GM10248 (cell line): ENCODE measurements around the gene NRG2.
A peak's percentile ranks its signal among the peaks of the same experiment; 100 is the strongest.

Source experiments
- CTCF ChIA-PET: fragments of 300-600 bp; sonication (Branson Sonifier 250); formaldehyde crosslinking; extraction: SDS; loops from one replicate; lab custom pipeline; 2021; ENCODE audit warnings: antibody characterized with exemption; lab: Yijun Ruan, JAX
- POLR2A ChIA-PET: fragments of 350-650 bp; sonication (Branson Sonifier 250); formaldehyde crosslinking; extraction: SDS; loops from one replicate; lab custom pipeline; 2020; ENCODE audit warnings: antibody characterized with exemption; lab: Yijun Ruan, JAX
- DNase-seq: peaks from one replicate; pipeline ENCODE4 v3.0.0; 2012; ENCODE audit errors: extremely low spot score
- TF ChIP-seq, protein P1 (sequence below): IDR thresholded peaks from 2 replicates; pipeline ENCODE4 v1.5.1; 2012; ENCODE audit warnings: mild to moderate bottlenecking, low read depth; ENCODE audit errors: extremely low read depth, missing control alignments, control extremely low read depth

NRG2 gene

DNA sequence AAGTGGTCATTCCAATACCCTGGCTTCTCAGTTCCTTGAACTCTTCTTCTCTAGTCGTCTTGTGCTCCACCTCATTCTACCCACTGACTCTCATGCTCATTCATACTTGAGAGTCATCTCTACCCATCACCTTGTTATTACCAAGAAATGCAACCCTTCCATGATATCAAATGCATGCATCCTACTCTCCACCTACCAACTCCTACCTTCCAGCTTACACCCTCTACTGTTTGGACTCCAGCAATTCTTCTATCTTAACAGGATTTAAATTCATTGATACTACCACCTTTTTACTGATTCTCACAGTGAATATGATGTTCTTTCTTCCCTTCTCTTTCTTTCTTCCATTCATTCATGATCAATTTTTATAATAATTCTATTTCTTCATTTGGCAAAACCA is 30.7 kb downstream of the NRG2 start:
- CTCF ChIA-PET = interaction anchor here (1.1 kb wide), 2 partner anchors 13 to 46 kb away, joined by 3 to 5 read pairs; no protein-coding TSS in a partner anchor

DNA sequence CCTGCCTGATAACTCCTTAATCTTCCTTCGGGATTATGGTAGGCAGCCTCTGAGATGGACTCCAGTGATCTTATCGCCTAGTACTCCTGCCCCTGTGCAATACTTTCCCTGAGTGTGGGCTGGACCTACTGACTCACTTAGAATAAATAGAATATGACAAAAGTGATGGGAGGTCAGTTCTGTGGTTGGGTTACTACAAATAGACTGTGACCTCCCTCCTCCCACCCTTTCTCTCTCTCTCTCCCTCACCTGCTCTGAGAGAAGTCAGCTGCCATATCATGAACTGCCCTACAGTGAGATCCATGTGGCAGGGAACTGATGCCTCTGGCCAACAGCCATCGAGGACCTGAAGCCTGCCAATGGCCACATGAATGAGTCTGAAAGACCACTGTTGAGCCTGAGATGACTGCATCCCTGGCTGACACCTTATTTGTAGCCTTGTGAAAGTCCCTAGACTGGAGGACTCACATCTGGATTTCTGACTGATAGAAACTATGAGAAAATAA is 31.7 kb downstream of the NRG2 start:
- peak; percentile 41 for DNase-seq
- CTCF ChIA-PET = interaction anchor here (1.1 to 2.4 kb wide), 2 partner anchors 14 to 32 kb away, joined by 5 to 9 read pairs; partner anchors contain the start of gene NRG2
- TF ChIP-seq, protein P1, sequence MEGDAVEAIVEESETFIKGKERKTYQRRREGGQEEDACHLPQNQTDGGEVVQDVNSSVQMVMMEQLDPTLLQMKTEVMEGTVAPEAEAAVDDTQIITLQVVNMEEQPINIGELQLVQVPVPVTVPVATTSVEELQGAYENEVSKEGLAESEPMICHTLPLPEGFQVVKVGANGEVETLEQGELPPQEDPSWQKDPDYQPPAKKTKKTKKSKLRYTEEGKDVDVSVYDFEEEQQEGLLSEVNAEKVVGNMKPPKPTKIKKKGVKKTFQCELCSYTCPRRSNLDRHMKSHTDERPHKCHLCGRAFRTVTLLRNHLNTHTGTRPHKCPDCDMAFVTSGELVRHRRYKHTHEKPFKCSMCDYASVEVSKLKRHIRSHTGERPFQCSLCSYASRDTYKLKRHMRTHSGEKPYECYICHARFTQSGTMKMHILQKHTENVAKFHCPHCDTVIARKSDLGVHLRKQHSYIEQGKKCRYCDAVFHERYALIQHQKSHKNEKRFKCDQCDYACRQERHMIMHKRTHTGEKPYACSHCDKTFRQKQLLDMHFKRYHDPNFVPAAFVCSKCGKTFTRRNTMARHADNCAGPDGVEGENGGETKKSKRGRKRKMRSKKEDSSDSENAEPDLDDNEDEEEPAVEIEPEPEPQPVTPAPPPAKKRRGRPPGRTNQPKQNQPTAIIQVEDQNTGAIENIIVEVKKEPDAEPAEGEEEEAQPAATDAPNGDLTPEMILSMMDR = no peak
- POLR2A ChIA-PET = interaction anchor here (0.6 kb wide), 1 partner anchor 15 kb away, joined by 4 read pairs; no protein-coding TSS in a partner anchor

More for the DNA sequence above, 30.7 kb downstream of the NRG2 start:
- DNase-seq = no peak
- POLR2A ChIA-PET = no interaction called here
- TF ChIP-seq, protein P1 = no peak

DNA sequence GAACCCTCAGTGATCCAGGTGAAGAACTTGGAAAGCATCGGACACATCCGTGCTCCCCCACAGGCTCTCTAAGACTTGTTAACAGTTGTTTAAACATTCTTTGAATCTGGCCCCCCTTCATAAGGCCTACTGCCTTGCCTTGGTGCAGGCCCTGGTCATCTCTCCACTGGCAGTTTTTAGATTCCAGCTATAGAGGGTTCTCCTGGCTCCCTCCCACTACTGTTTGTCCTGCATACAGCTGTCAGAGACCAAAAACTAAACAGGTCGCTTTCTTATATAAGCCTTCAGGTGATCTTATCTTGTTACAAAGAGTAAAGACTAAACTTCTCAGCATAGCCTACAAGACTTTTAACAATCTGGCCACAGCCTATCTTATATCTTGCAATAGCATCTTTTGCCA is 32.3 kb downstream of the NRG2 start:
- no peak for DNase-seq
- POLR2A ChIA-PET = no interaction called here
- CTCF ChIA-PET = interaction anchor here (2.4 to 4.2 kb wide), 2 partner anchors 32 to 42 kb away, joined by 9 to 25 read pairs; partner anchors contain the start of gene NRG2
- TF ChIP-seq, protein P1 = no peak

DNA sequence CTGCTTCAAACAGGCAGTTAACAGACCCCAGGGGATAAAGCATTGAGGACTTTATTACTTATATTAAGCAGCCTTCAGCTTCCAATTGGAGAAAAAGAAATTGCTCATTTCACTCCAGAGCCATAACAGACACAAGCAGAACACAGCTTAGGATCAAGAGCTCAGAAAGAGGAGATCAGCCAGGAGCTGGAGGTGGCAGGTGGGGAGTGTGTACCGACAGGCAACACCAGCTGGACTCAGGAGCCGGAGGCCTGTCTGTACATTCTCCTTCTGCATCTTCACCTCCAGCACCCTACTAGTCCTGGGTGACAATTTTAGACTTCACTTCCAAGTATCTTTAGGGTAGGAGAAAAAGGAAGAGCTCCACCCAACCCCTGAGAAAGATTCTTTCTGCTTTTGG is 35.8 kb downstream of the NRG2 start:
- ChIA-PET CTCF (interaction anchor here (0.6 to 4.2 kb wide), 14 partner anchors 9 to 232 kb away, joined by 3 to 25 read pairs (median 4); partner anchors contain the start of gene NRG2), POLR2A (interaction anchor here (1.0 kb wide), 1 partner anchor 12 kb away, joined by 3 read pairs; no protein-coding TSS in a partner anchor)
- DNase-seq = no peak
- TF ChIP-seq, protein P1 = no peak

DNA sequence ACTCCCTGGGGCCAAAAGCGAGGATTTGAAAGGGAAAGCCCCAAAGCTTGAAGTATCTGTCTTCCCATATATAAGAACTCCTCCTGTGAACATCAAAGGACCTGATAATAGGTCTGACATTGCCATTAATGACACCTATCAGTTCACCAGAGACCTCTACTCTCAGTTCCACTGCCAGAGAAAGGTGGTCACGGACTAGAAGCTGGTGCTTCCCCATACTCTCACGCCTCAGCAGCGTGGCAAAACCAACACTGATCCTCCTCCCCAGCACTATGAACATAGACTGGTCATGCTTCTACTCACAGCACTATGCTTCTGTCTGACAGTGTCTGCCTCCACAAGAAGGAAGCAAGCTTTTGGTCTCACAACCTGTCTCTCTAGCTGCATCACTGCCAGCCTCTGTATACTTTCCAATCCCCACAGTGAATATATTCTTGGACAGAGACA is 37.9 kb downstream of the NRG2 start:
- ChIA-PET CTCF (interaction anchor here (0.8 to 28.3 kb wide), 15 partner anchors 9 to 239 kb away, joined by 3 to 403 read pairs (median 4); partner anchors contain the start of gene NRG2), POLR2A (no interaction called here)
- TF ChIP-seq, protein P1 = no peak
- DNase-seq = peak; percentile 70

DNA sequence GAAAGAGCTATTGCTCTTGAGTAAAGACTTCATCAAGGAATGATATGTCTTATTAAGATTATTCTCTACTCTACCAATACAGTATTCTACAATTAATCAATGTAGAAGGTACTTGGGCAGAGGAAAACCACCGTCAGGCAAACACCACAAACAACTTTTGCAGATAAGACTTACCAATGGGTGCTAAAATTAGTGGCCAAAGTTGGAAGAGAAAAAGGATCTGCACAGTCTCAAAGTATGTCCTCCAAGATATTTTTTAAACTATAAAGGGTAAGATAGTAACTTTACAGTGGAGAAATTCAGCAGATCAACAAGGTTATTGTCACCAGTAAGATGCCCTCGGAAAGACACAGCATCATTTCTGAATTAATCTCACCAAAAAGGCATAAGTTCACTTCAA is 38.9 kb downstream of the NRG2 start:
- TF ChIP-seq, protein P1 = no peak
- DNase-seq = no peak
- CTCF ChIA-PET = interaction anchor here (1.0 to 28.3 kb wide), 5 partner anchors 16 to 229 kb away, joined by 3 to 403 read pairs (median 4); no protein-coding TSS in a partner anchor
- POLR2A ChIA-PET = no interaction called here
